Stimulated activated CD4-positive, alpha-beta T cell treated with anti-CD3 and anti-CD28 coated beads, Interleukin-4, amount 100 ng/mL, for 48 hours (primary cell): ENCODE results near the gene KDM5D.

ENCODE experiments used
- DNase-seq, 2 donors: peaks; one replicate each; pipeline ENCODE4 v3.0.0-alpha.2; 2020; ENCODE audit warnings: low read depth in 2 of 2

KDM5D gene

DNA sequence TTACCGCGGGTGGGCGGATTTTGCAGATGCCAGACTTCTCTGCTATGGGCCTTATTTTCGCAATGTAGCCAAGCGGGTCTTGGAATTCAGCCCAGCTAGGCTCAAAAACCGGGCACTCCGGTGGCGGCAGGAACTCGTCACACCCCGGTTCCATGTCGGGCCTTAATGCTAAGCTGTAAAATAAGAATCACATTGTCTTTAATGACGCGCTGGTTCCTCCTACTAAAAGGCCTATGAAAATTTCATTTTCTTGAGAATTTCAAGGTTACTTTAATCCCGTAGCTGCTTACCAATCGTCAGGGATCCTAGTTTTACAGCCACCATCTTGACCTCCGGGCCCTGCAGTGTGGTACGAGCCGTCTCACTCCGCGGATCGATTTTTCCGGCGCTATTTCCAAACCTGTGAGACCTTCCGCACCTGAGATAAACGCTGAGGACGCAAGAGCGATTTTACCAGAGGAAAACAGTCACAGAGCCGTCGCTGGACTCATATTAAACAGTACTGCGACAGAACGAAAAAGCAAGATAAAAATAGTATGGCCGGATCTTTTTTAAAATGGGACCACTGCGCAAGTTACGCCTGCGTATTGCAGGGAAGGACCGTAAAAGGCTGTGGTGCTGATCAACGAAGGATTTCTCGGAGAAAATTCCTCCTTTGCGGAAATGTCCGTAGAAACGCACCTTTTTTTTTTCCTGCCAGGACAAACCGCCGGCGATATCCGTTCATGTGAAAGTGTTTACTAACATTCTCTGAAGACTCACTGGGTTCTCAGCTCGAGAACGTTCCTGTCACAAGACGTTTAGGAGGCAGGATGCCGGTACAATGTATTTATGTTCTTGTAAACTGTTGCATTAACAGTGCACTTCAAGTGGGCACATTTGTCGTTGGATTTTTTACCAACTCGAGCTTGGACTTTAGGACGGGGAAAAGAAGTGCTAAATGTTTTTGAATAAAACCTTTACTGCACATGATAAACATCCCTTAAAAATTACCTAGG, at the start of gene KDM5D:
Gene KDM5D (minus strand): TSS at position 346 of the 998 bp plus-strand sequence. CDS start 192 bp downstream, at position 154.
- peak; percentile 44 to 47 for DNase-seq

- no peak for DNase-seq
Measured at GRCh38 chrY:19768375-19768774, 23.8 kb upstream of the KDM5D start.

DNA sequence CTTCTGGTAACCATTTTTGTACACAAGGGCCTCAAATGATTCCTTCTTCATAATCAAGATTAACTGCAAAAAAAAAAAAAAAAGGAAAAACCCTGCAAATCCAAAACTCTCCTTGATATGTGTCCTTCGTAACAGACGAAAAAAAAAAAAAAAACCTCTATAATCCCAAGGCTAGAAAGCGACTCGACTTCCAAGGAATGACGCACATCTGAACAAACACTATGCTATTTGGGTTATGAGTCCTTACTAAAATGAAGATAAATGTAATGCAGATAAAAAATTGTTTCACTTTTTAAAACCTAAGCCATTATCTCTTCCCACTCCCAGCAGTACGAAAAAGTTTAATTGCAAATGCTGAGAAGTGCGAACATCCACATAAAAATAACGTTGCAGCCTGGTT, 1.2 kb downstream of the KDM5D start:
- no peak for DNase-seq

DNA sequence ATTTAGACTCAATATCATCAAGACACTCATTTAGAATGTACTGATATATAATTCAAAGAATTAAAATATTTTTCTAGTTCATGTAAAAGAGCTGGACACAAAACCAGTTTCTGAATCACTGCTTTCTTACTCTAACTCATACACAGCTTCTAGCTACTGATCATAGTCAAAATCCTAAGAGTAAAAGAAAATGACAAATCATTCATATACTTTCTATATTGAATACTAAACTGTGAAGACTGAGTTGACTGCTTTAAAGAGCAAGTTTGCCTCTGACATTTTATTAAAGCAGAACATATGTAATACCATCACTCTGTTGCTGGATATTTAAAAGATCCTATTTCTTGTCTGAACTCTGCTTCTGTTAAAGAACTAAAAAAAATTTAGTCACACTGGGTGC, 2.4 kb downstream of the KDM5D start:
- no peak for DNase-seq

DNA sequence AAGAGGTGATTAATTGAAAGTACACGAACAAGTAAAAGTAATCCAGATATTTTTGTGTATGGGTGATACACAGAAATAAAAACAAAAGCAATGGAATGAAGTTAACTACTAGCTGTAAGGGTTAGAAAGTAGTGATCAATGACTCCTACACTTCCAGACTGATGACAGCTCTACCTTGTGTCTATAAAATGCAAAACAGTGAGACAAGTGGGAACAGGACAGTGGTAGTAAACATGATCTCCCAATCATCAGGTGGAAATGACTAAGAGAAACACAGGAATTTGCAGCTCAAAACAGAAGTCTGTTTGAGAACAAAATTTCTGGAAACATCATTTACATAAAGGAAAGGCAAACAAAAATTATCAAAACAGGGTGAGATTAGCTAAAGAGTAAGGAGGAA, 10.1 kb downstream of the KDM5D start:
- no peak for DNase-seq

GRCh38 chrY:19717950-19718349, 26.6 kb downstream of the KDM5D start:
- no peak for DNase-seq

DNA sequence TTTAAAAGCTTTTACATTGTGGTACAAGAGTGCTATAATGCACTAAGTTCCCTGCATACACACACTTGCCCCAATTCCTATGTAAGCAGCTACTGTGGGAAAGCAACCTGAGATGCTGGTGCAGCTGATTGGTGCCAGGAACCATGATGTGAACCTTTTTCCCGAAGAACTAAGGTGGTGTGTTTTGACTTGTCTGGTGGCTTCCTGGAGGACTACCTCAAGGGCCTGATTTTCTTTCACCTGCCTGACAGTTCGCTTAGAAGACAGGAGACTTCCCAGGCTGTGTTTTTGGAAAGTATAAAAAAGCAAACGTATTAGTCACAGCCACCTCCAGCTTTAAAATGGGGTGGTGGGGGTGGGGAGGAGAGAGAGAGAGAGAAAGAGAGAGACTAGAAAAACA, 27.4 kb downstream of the KDM5D start:
- DNase-seq: no peak

DNA sequence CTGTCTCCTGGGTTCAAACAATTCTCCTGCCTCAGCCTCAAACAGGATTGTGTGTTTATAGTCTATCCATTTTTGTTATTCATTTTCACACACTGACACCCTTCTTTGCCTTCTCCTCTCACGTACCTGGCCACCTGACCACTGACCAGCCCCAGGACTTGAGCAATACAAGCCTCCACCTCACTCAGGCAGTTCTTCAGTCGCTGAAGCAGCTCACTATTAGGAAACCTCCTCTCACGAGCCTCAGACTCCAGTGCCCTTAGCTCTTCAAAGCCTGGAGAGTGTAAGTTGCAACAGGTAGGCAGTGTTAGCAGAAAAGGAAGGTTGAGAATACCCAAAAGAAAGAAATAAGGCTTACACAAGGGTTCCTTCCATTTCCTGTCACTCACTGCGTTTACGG, 29.3 kb downstream of the KDM5D start:
- no peak for DNase-seq

DNA sequence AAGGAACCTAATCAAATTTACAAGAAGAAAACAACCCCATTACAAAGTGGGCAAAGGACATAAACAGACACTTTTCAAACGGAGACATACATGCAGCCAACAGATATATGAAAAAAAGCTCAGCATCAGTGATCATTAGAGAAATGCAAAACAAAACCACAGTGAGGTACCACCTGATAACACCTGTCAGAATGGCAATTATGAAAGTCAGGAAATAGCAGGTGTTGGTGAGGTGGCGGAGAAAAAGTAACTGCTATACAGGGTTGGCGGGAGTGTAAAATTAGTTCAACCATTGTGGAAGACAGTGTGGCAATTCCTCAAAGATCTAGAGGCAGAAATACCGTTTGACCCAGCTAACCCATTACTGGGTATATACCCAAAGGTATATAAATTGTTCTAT, 31.1 kb downstream of the KDM5D start:
- DNase-seq: no peak

- DNase-seq: no peak
Measured at GRCh38 chrY:19706273-19706672, 38.3 kb downstream of the KDM5D start.

GRCh38 chrY:19698495-19698894, 46.0 kb downstream of the KDM5D start:
- no peak for DNase-seq

GRCh38 chrY:19680821-19681220, 63.7 kb downstream of the KDM5D start:
- no peak for DNase-seq
